Sigmoid colon (tissue), 7 donors: Measurements from ENCODE around the gene HLA-DOB. TPM values are rescaled to one million over a fixed set of nuclear protein-coding genes. Genes with fewer than 3 reads are reported as not detected.

Experiments used
- DNase-seq: peaks from one replicate; pipeline ENCODE4 v3.0.0-alpha.2; 2019
- H3K27ac ChIP-seq, 4 donors: fragments of 200-600 bp; sonication (generic); one replicate each; pipeline ENCODE4 v1.5.1; 2016 to 2019; ENCODE audit warnings: mild to moderate bottlenecking in 1 of 4
- H3K27me3 ChIP-seq, 3 donors: fragments of 200-600 bp; sonication (generic); one replicate each; pipeline ENCODE4 v1.5.1; 2019; ENCODE audit warnings: mild to moderate bottlenecking in 1 of 3
- H3K36me3 ChIP-seq, 4 donors: fragments of 200-600 bp; sonication (generic); one replicate each; pipeline ENCODE4 v1.5.1; 2016 to 2019
- H3K4me1 ChIP-seq, 4 donors: fragments of 200-600 bp; sonication (generic); one replicate each; pipeline ENCODE4 v1.5.1; 2017 to 2019
- H3K4me3 ChIP-seq, 4 donors: fragments of 200-600 bp; sonication (generic); one replicate each; pipeline ENCODE4 v1.5.1; 2017 to 2019; ENCODE audit warnings: mild to moderate bottlenecking in 2 of 4, moderate library complexity in 1 of 4
- H3K9me3 ChIP-seq, 4 donors: fragments of 200-600 bp in 3 of 4; sonication (generic) in 3 of 4; one replicate each; pipeline versions ENCODE4 v1.5.1 to v1.6.1; 2013 to 2019
- CTCF ChIP-seq, 4 experiments: fragments of 450-650 bp in 3 of 4; fragments of 200-600 bp in 1 of 4; IDR thresholded peaks; one replicate each; pipeline ENCODE4 v1.5.1; 2016 to 2019; ENCODE audit warnings: antibody characterized with exemption in 4 of 4, mild to moderate bottlenecking in 3 of 4, moderate library complexity in 2 of 4
- EP300 ChIP-seq, 4 donors: sonication (generic); formaldehyde crosslinking; IDR thresholded peaks; one replicate each; pipeline ENCODE4 v1.6.1; 2017; ENCODE audit warnings: antibody characterized with exemption in 4 of 4
- POLR2A ChIP-seq, 2 donors: fragments of 450-650 bp; IDR thresholded peaks; one replicate each; pipeline ENCODE4 v1.6.1; 2016; ENCODE audit warnings: antibody characterized with exemption in 2 of 2, mild to moderate bottlenecking in 2 of 2, moderate library complexity in 2 of 2
- POLR2AphosphoS5 ChIP-seq, 4 donors: sonication (generic); formaldehyde crosslinking; IDR thresholded peaks; one replicate each; pipeline ENCODE4 v1.6.1; 2017; ENCODE audit warnings: antibody characterized with exemption in 4 of 4
- WGBS, 2 donors: extraction: QIAGEN DNeasy Blood & Tissue Kit; methylation state at CpG; one replicate each; pipeline ENCODE4 v1.1.7; 2013; 5-methylcytosine and 5-hydroxymethylcytosine counted together
- intact Hi-C: fragments of 100-400 bp; cut with DNase I; formaldehyde crosslinking; loops from one replicate; pipeline ENCODE4 v1.15.1; 2023
- polyA plus RNA-seq, 3 donors: library from polyadenylated mRNA; stranded (reverse); fragments of 200-250 nt; gene quantifications; one replicate each; pipeline ENCODE4 v1.2.3, GENCODE V29; 2013
- total RNA-seq, 4 donors: library from RNA; depleted of rRNA; stranded (reverse); fragments of >200 nt; gene quantifications; one replicate each; pipeline ENCODE4 v1.1.0, GENCODE V29; 2016
- donor health status: healthy with polysubstance abuse.
- donor health status: Bipolar disorder and iron deficiency.
- donor health status: healthy.

HLA-DOB gene
- total and polyA plus RNA-seq, 7 donors: 0.68 to 31.8 (median 1.6) TPM; not detected in 2

- Histone ChIP-seq H3K36me3 (peaks cover 0 to 43% (median 4%) of the 10 kb centered on the region in 4 donors), H3K27ac (peak overlapping the region; percentile 84 to 97 (median 90)), H3K4me3 (peak overlapping the region; percentile 56 to 81 (median 64)), H3K27me3 (no peaks in the 10 kb centered on the region), H3K9me3 (no peaks in the 10 kb centered on the region), H3K4me1 (peaks cover 0 to 20% (median 15%) of the 10 kb centered on the region in 4 donors)
- DNase-seq: no peak
- TF ChIP-seq EP300 (IDR thresholded peaks at IDR 0.05): no peak
- no peak for TF ChIP-seq CTCF (IDR thresholded peaks at IDR 0.05)
- no peak for TF ChIP-seq POLR2AphosphoS5 (IDR thresholded peaks at IDR 0.05)
- TF ChIP-seq POLR2A (IDR thresholded peaks at IDR 0.05): no peak
- intact Hi-C loops: loop anchor here (1.0 kb wide), 2 partner anchors 16 to 31 kb away; partner anchors contain the start of gene TAP1
- 31 to 37% methylated on average over 12 of the region's 12 CpGs for WGBS, 2 donors
Observed at GRCh38 chr6:32837651-32838113, 20.9 kb upstream of the HLA-DOB start.

- H3K27me3 ChIP-seq: no peaks in the 10 kb centered on the region
- no peaks in the 10 kb centered on the region for H3K9me3 ChIP-seq
- TF ChIP-seq EP300 (IDR thresholded peaks at IDR 0.05) (no peak), POLR2A (IDR thresholded peaks at IDR 0.05) (no peak), CTCF (IDR thresholded peaks at IDR 0.05) (no peak), POLR2AphosphoS5 (IDR thresholded peaks at IDR 0.05) (no peak)
- DNase-seq: no peak
- H3K27ac ChIP-seq: peak overlapping the region in 1 of 4 donors; percentile 91
- intact Hi-C loops: no loop called here
- H3K36me3 ChIP-seq: peaks cover 0 to 42% (median 6%) of the 10 kb centered on the region in 4 donors
- H3K4me1 ChIP-seq: peaks cover 0 to 13% (median 10%) of the 10 kb centered on the region in 4 donors
- WGBS, 2 donors: 55 to 80% methylated on average over 2 of the region's 2 CpGs
- no peak overlapping the region for H3K4me3 ChIP-seq
Observed at GRCh38 chr6:32836873-32837272, 20.1 kb upstream of the HLA-DOB start.

- peaks cover 0 to 44% (median 14%) of the 10 kb centered on the region in 4 donors for H3K36me3 ChIP-seq
- H3K9me3 ChIP-seq: no peaks in the 10 kb centered on the region
- 96 to 97% methylated on average over 16 of the region's 16 CpGs for WGBS, 2 donors
- H3K27ac ChIP-seq: no peak overlapping the region
- TF ChIP-seq POLR2A (IDR thresholded peaks at IDR 0.05) (no peak), CTCF (IDR thresholded peaks at IDR 0.05) (no peak), POLR2AphosphoS5 (IDR thresholded peaks at IDR 0.05) (no peak), EP300 (IDR thresholded peaks at IDR 0.05) (no peak)
- peaks cover 0 to 12% (median 10%) of the 10 kb centered on the region in 4 donors for H3K4me1 ChIP-seq
- H3K27me3 ChIP-seq: no peaks in the 10 kb centered on the region
- intact Hi-C loops: no loop called here
- DNase-seq: no peak
- H3K4me3 ChIP-seq: no peak overlapping the region
Observed at GRCh38 chr6:32835167-32835893, 18.5 kb upstream of the HLA-DOB start.

GRCh38 chr6:32833664-32834063 is 16.9 kb upstream of the HLA-DOB start:
- H3K4me3 ChIP-seq: no peak overlapping the region
- no peak overlapping the region for H3K27ac ChIP-seq
- no peaks in the 10 kb centered on the region for H3K9me3 ChIP-seq
- peaks cover 0 to 57% (median 26%) of the 10 kb centered on the region in 4 donors for H3K36me3 ChIP-seq
- 84 to 92% methylated on average over 5 of the region's 5 CpGs for WGBS, 2 donors
- no peaks in the 10 kb centered on the region for H3K27me3 ChIP-seq
- H3K4me1 ChIP-seq: peaks cover 0 to 10% (median 9%) of the 10 kb centered on the region in 4 donors
- DNase-seq: no peak
- TF ChIP-seq POLR2A (IDR thresholded peaks at IDR 0.05) (no peak), POLR2AphosphoS5 (IDR thresholded peaks at IDR 0.05) (no peak), EP300 (IDR thresholded peaks at IDR 0.05) (no peak), CTCF (IDR thresholded peaks at IDR 0.05) (no peak)
- intact Hi-C loops: no loop called here
